A549 (cell line): ENCODE measurements around the gene EDA.

Source experiments
- CEBPB ChIP-seq, 2 experiments: fragments of >200 bp in 1 of 2; sonication (Bioruptor Twin) in 1 of 2; formaldehyde crosslinking in 1 of 2; IDR thresholded peaks; 2 replicates each; pipeline ENCODE4 v1.6.1; 2012 to 2016
- CHD4 ChIP-seq: fragments of 200-600 bp; sonication (generic); IDR thresholded peaks from 2 replicates; pipeline ENCODE4 v1.6.1; 2016; ENCODE audit warnings: antibody characterized with exemption, mild to moderate bottlenecking, borderline replicate concordance
- HOXB5 ChIP-seq: fragments of 250-450 bp; sonication (Bioruptor Pico); IDR thresholded peaks from 2 replicates; pipeline ENCODE4 v1.5.0; 2020; ENCODE audit warnings: mild to moderate bottlenecking, moderate library complexity
- JUNB ChIP-seq: fragments of >200 bp; sonication (Bioruptor Twin); formaldehyde crosslinking; IDR thresholded peaks from 2 replicates; pipeline ENCODE4 v1.6.1; 2016
- MYC ChIP-seq: IDR thresholded peaks from 2 replicates; pipeline ENCODE4 v1.6.1; 2012; ENCODE audit warnings: mild to moderate bottlenecking, inconsistent platforms, low read length, improper control_type of control experiment, borderline replicate concordance
- POLR2A ChIP-seq: IDR thresholded peaks from 2 replicates; pipeline ENCODE4 v1.6.1; 2012; ENCODE audit warnings: mild to moderate bottlenecking, low read length
- RFX5 ChIP-seq: fragments of 450-650 bp; IDR thresholded peaks from 2 replicates; pipeline ENCODE4 v1.7.1; 2014; ENCODE audit warnings: antibody characterized with exemption, mild to moderate bottlenecking, moderate library complexity
- TF ChIP-seq, protein P1 (sequence below): fragments of 250-450 bp; sonication (Bioruptor Pico); IDR thresholded peaks from 2 replicates; pipeline ENCODE4 v1.5.0; 2021; ENCODE audit warnings: mild to moderate bottlenecking, moderate library complexity, borderline replicate concordance
- TF ChIP-seq, protein P2 (sequence below): fragments of >200 bp; sonication (Bioruptor Twin); formaldehyde crosslinking; IDR thresholded peaks from 3 replicates; pipeline ENCODE4 v1.5.1; 2016
- TF ChIP-seq, protein P3 (sequence below): fragments of >200 bp; sonication (Bioruptor Twin); formaldehyde crosslinking; IDR thresholded peaks from 3 replicates; pipeline ENCODE4 v1.6.1; 2016

DNA sequence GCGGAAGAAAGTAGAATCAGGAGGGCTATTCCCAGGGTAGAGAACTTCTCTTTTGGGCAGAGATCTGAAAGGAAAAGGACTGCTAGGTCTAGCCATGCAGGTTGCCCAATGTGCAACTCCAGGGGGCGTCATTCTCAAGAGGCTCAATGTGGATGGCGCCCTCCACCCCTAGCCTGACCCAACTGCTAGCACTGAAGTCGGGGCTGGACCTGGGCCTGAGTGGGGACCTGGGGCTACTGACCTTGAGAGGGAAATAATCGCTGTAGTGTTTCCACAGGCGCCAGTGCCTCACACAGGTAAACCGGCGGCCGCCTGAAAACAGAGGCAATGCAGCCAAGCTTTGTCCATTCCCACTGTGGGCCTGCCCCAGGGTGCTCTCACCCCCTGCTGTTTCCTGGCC lies 427.8 kb downstream of the EDA start:
- TF ChIP-seq POLR2A (no peak), CHD4 (no peak), MYC (no peak), HOXB5 (CRISPR knock-in tag) (no peak), CEBPB (IDR thresholded peaks at IDR 0.05) (no peak), JUNB (no peak), RFX5 (no peak)
- TF ChIP-seq, protein P1, sequence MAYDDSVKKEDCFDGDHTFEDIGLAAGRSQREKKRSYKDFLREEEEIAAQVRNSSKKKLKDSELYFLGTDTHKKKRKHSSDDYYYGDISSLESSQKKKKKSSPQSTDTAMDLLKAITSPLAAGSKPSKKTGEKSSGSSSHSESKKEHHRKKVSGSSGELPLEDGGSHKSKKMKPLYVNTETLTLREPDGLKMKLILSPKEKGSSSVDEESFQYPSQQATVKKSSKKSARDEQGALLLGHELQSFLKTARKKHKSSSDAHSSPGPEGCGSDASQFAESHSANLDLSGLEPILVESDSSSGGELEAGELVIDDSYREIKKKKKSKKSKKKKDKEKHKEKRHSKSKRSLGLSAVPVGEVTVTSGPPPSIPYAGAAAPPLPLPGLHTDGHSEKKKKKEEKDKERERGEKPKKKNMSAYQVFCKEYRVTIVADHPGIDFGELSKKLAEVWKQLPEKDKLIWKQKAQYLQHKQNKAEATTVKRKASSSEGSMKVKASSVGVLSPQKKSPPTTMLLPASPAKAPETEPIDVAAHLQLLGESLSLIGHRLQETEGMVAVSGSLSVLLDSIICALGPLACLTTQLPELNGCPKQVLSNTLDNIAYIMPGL (CRISPR knock-in tag), result no peak
- TF ChIP-seq, protein P2, sequence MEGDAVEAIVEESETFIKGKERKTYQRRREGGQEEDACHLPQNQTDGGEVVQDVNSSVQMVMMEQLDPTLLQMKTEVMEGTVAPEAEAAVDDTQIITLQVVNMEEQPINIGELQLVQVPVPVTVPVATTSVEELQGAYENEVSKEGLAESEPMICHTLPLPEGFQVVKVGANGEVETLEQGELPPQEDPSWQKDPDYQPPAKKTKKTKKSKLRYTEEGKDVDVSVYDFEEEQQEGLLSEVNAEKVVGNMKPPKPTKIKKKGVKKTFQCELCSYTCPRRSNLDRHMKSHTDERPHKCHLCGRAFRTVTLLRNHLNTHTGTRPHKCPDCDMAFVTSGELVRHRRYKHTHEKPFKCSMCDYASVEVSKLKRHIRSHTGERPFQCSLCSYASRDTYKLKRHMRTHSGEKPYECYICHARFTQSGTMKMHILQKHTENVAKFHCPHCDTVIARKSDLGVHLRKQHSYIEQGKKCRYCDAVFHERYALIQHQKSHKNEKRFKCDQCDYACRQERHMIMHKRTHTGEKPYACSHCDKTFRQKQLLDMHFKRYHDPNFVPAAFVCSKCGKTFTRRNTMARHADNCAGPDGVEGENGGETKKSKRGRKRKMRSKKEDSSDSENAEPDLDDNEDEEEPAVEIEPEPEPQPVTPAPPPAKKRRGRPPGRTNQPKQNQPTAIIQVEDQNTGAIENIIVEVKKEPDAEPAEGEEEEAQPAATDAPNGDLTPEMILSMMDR, result no peak
- TF ChIP-seq, protein P3, sequence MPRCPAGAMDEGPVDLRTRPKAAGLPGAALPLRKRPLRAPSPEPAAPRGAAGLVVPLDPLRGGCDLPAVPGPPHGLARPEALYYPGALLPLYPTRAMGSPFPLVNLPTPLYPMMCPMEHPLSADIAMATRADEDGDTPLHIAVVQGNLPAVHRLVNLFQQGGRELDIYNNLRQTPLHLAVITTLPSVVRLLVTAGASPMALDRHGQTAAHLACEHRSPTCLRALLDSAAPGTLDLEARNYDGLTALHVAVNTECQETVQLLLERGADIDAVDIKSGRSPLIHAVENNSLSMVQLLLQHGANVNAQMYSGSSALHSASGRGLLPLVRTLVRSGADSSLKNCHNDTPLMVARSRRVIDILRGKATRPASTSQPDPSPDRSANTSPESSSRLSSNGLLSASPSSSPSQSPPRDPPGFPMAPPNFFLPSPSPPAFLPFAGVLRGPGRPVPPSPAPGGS, result no peak
